CD4-positive, alpha-beta T cell treated with Interleukin-15 for 4 hours (primary cell): ENCODE results near the gene LBH.
"Not testable (repeated sequence)": the region's sequence is repeated elsewhere in the genome, so short reads cannot be mapped to it uniquely, and the experiment has no call there.

ENCODE experiments used
- DNase-seq: peaks from one replicate; pipeline ENCODE4 v3.0.0-alpha.2; 2020; ENCODE audit warnings: low spot score

The LBH gene

DNA sequence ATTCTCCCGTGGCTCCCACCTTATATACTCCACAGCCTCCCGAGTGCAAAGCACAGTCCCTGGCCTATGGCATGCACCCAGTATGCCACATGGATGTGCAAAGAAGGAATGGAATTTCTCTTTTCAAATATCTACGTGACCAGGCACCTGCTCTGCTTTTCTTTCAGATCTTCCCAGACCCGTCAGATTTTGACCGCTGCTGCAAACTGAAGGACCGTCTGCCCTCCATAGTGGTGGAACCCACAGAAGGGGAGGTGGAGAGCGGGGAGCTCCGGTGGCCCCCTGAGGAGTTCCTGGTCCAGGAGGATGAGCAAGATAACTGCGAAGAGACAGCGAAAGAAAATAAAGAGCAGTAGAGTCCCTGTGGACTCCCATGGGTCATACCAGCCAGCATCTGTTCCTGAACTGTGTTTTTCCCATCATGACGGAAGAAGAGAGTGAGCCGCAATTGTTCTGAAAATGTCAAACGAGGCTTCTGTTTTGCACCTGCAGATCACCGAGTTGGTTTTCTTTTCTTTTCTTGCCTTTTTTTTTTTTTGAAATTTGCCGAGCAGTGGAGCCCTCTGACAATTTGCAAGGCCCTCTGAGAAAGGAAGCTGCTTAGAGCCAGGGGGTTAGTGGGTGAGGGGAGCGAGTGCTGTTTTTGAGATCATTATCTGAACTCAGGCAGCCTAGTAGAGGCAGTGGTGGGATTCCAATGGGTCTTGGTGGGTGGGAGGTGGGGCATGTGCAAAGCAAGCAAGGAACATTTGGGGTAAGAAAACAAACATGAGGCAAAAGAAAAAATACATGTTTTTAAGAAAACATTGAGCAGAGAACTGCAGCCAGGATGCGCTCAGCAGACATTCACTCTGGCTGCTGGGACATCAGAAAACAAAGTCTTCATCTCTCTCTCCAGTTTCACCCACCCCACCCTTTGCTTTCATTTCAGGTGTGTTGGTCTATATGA, 26.2 kb downstream of the LBH start:
- no peak for DNase-seq

DNA sequence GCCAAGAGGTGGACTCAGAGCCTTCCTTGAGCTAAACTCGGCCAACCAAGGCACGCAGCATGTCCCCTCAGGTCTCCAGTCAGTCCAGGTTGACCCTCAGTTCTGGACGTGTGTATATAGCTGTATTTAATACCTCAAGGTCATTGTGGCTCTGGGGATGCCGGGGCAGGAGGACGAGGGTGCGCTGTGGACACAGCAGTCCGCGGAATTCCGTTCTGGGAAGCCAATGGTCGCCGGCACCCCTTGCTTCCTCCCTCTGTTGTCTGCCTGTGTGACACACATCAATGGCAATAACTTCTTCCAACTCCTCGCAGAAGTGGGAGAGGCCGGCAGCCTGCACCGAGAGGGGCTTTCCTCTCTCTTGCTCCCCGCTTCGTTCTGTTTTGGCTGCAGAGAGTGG, 27.7 kb downstream of the LBH start:
- no peak for DNase-seq

DNA sequence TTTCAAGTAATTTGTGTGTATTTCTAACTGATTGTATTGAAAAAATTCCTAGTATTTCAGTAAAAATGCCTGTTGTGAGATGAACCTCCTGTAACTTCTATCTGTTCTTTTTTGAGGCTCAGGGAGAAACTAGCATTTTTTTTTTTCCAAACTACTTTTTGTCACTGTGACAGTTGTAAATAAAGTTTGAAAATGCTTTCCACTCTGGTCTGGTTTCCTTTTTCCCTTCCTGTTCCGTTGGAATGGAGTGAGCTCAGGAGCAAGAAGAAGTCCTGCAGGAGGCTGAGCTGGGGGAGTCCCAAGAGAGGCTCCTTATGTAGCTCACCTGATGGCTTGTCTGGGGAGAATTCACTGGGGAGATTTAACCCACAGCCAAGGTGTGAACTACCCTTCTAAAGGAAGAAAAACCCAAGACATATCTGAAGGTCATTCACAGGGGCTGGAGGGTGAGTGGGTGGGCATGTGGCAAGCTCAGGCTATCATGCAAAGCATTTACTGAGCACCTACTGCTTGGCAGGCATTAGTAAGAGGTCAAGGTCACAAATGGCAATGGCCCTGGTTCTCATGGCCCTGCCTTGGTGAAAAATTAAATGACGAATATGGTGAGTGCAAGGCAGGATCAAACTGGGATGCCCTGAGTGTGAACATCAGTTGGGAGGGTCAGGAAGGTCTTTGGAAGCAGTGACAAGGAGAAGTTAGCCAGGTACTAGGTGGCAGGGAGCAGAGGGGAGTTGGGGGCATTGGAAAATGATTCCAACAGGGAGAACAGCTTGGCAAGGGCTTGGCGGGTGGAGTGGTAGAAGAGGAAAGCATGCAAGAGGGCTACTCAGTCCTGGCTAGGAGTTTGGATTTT, 28.7 kb downstream of the LBH start:
- no peak for DNase-seq

DNA sequence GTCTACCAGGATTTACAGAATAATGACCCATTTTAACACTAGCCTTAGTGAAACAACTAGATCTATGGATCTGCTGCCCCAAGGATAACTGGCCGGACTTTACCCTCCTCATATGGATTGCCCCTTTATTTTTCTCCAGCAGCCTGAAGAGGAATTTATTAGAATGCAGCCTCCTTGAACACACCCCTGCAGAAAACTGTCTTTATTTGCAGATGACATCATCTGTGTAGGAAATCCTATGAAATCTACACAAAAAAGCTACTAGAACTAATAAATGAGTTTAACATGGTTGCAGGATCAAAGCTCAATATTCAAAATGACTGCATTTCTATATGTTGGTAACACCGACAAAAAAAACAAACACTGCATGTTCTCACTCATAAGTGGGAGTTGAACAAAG, 29.6 kb downstream of the LBH start:
- DNase-seq: no peak

DNA sequence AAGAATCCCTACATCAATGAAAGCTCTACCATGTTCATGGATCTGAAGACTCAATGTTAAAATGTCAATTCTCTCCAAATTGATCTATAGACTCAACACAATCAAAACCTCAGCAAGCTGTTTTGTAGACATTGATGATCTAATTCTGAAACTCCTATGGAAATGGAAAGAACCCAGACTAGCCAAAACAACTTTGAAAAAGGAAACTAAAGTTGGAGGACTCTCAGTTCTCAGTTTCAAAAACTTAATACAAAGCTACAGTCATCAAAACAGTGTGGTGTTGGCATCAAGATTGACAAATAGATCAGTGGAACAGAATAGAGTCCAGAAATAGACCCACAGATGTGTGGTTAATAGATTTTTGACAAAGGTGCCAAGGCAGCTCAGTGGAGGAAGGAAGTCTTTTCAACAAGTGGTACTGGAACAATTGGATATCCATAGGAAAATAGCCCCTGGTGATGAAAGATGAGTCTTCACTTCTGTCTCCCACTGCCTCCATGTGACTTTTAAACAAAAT, 30.4 kb downstream of the LBH start:
- no peak for DNase-seq

DNA sequence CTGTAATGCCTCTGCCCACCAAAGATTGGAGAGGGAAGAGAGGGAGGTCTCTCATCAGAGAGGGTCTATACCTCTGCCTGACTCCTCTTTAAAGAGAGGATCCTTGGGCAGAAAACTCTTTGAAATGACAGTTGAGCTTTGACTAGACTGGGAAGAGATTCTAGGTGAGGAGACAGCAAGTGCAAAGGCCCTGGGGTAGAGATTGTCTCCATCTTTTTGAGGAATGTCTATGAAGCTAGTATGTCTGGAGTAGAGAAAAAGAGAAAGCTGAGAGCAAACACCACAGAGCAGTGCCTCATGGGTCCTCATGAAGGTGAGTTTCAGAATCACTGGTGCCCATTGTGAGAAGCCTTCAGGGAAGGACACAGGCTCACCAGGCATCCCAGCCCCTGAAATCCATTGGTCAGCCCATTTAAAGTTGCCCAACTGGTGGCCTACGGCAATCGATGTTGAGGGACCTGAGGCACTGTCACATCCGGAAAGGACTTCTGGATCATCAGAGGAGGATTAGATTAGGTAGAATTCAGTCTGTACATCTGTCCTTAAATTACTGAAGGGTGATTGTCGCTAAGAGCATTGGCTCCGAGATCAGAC, 31.5 kb downstream of the LBH start:
- no peak for DNase-seq

DNA sequence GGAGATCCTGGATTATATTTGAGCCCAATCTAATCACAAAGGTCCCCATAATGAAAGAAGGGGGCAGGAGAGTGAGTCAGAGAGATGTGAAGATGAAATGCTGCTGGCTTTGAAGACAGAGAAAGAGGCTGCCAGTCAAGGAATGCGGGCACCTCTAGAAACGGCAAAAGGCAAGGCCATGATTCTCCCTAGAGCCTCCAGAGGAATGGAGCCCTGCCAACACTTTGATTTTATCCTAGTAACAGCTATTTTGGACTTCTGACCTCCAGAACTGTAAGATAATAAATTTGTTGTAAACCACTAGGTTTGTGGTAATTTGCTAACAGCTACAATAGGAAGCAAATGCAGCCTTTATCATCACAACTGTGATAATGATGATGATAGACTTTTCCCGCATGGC, 32.9 kb downstream of the LBH start:
- DNase-seq: no peak

DNA sequence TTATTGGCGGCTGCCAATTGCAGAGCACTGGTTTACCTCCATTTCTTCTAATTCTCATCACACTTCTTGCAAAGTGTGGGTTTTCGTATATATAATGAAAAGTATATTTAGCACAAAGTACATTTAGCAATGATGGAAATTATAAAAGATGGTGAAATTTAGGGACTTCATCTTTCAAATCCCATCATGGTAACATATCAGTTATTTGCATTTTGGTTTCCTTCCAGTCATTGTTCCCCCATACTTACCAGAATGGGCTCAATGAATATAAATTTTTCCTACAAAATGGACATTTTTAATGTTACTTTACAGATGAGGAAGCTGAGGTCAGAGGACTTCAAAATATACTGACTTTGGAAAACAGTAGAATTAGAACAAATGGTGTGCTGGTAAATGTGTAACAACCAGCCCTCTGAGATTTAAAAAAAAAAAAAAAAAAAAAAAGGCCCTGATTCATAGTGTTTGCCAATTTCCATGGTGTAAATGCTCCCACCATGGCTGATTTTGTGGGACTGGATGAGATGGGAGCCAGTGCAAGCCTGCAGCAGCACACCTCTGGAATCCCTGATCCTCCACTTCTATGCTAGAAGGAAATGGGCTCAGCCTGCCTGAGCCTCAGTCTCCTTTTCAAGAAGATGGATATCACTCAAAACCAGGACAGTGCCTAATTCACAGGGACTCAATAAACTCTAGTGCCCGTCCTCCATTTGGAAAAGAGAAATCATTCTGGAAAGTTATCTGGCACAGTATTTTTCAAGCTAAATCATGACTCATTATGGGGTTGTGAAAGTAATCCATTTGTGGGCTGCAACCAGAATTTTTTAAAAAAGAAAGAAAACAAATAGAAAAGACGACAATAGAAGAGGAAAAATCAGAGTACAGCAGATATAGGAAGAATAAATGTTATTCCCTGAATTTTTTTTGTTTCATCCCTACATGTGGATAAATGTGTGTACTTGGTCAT, 34.0 kb downstream of the LBH start:
- no peak for DNase-seq

DNA sequence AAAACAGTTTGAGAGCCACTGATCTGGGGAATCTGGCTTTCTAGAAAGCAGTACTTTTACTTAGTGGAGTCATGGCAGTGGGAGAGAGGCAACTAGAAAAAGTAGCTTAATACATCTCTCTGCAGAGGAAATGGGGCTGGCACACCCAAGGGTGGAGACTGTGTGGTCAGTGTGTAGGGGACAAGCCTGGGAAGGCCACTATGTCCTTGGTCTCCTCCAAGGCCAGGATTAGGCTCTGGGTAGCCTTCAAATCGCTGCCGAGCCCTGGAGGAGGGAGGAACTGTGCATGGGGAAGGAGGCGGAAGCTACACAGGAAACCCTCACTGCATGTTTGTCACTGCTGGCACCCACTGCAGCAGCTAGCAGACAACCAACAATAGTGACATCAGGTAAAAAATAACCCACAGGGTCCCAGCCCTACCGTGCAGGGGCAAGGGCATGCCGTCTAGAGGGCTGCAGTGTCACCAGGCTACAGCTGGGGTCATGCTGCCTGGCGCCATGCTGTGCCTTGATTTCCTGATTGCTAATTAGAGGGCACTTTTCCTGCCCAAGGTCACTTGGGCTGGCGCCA, 34.8 kb downstream of the LBH start:
- peak; percentile 75 for DNase-seq

DNA sequence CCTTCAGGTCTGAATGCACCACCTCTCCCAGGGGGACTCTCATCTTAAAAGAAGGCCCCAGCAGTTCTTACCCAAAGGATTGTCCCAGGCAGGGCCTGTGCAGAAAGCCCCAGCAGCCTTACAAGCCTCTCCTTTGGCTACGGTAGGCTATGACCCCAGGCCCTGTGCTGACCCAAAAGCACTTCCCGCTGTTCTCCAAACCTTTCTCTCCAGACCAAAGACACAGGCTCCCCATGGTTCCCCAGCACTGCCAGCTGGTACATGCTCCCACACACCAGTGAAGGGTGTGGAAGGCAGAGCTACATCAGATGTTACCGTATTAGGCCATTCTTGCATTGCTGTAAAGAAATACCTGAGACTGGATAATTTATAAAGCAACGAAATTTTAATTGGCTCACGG, 35.4 kb downstream of the LBH start:
- DNase-seq: no peak

DNA sequence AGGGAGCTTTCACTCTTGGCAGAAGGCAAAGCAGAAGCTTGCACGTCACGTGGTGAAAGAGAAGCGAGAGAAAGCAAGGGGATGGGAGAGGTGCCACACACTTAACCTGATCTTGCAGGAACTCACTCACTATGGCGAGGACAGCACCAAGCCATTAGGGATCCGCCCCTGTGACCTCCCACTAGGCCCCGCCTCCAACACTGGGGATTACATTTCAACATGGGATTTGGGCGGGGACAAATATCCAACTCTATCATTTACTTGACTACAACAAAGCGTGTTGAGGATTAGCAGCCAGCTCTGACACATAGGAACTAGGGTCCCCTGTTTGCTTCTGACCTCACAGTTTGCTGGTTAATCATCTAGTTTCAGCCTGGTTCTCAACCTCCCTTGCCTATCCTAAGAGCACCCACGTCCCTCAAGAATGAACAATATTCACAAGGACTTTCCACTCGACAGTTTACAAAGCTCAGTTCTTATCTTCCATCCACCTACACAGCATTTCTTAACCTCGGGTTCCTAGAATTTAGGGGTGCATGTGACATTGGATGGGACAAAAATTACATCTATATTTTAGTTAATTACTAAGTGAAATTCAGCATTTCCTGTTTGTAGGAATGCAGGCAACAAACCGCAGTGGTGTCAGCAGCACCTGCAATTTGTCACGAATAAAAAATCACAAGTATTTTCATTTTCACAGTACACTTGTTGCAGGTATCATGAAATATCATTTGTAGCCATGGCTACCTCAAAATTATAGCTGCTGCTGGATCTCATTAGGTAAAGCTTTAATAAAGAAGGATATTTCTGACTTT, 36.0 kb downstream of the LBH start:
- peak; percentile 50 for DNase-seq

DNA sequence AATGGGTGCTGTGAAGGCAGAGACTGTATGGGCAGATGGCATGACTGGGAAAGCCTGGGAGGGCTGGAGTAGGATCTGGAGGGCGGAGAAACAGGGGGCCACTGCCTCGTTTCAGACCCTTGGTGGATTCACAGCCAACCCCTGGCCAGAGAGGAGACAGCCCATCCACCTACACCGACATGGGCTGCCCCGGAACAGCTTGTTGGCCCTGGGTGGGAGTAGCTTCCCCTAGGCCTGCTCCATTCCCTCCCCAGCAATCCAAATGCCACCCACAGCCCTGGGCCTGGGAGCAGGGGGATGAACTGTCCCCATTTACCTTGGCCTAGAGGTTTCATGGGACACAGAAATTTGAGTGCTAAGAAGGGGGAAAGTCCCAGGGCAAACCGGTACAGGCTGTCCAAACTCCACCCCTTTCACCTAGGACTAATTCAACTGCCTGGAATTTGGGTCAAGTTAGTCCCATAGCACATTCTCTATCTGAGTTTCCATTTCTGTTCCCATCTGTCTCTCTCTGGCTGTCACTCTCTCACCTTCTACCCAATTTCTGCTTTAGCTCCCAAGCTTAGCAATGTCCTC, 37.0 kb downstream of the LBH start:
- DNase-seq: no peak

DNA sequence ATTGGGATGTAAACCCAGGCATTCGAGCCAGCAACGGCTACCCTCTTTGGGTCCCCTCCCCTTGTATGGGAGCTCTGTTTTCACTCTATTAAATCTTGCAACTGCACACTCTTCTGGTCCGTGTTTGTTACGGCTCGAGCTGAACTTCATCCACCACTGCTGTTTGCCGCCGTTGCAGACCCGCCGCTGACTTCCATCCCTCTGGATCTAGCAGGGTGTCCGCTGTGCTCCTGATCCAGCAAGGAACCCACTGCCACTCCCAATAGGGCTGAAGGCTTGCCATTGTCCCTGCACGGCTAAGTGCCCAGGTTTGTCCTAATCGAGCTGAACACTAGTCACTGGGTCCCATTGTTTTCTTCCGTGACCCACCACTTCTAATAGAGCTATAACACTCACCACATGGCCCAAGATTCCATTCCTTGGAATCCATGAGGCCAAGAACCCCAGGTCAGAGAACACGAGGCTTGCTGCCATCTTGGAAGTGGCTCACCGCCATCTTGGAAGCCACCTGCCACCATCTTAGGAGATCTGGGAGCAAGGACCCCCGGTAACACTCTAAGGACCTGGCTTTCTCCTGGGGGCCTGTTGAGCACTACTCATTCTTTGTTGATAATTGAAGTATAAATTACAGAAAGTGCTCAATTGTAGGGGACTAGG, 37.9 kb downstream of the LBH start:
- DNase-seq: not testable (repeated sequence)

DNA sequence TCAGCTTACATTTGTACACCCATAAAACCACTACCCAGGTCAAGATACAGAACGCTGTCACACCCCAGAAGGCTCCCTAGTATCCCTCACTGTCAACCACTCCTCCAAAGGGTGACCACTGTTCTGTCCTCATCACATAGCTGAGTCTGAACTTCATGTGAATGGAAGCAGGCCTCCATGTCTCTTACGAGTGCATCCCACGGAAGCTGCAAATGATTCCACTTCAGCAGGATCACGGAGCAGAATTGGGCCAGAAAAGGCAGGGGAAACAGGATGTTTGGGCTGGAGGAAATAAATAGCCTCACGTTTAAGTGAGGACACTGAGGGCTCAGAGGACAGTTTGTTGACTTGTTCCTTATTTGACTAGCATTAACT, 38.4 kb downstream of the LBH start:
- no peak for DNase-seq

DNA sequence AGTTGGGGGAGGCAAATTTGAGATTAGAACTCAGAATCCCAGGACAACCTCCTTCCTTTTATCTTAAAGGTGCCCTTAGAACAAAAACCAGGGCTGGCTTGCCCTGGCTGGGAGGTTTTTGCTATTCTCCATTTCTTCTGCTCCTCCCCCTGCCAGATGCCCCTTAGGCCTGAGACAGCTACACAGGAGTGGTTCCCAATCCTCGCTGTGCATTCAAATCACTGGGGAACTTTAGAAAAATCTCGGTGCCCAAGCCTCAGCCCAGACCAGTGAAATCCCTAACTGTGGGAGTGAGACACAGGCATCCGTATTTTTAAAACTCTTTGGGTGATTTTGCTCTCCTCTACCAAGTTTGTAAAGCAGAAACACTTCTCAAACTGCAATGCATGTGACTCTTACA, 38.8 kb downstream of the LBH start:
- no peak for DNase-seq

DNA sequence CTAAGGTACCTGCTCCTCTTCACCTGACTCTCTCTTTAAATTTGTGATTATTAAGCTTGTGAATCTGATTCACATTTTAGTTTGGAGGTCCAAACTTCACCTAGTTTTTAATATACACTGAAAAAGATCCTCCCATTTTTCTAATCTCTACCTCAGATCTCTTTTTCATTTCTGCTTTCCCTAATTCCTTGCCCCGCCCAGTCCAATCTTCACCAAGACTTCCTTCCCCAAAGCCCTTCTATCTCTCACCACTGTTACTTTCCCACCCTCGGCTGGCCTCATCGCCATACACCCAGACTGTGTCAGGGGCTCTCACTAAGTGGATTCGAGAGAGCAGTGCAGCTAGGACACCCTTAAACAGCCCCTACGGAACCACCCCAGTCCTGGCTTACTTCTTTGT, 40.0 kb downstream of the LBH start:
- DNase-seq: no peak

DNA sequence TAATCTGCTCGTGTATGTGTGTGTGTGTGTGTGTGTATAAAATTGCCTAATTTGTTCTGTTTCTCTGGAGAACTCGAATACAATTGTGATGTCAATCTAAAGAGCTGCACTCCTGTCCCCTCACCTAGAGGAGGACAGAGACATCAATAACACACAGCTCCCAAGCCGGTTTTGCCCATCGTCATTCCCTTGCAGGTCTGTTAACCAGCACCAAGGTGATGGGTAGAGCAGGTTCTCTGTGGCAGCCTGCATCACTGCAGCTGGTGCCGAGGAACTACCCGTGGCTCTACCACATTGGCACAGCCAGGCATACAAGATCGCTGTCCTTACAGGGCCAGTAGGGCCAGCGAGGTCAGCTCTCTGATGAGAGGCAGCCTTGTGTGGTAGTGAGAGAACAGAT, 41.0 kb downstream of the LBH start:
- no peak for DNase-seq

DNA sequence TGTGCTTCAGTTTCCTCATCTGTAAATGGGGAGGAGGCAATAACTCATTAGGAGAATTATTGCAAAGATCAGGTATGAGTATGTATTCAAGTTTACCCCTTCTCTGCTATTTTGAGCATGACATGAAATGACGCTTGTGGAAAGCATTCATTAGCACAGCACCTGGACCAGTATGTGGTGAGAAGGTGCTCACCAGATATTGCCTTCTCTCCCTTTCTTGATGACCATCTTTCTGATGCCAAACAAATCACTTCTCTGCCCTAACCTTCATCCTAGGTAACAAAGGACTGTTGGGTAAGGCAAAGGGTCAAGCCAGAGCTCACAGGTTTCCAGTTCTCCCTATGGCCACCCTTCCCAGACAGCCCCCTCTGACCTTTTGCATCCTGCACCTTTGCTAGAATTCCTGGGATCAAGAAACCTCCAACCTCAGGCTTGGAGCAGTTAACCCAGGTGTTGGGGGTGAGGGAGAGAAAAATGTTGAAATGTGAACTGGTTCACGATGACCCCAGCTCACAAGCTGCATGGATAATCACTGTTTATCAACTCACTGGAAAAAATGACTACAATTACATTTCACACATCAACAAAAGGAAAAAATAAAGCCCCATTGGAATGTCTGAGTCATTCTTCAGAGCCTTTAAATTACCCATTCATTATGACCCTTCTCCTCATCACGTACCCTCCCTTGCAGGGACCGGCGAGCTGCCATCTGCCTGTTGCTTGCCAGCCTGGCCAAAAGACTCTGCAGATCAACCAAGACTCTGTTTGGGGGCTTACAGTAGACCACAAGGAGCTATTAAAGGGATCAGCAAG, 41.6 kb downstream of the LBH start:
- DNase-seq: no peak

DNA sequence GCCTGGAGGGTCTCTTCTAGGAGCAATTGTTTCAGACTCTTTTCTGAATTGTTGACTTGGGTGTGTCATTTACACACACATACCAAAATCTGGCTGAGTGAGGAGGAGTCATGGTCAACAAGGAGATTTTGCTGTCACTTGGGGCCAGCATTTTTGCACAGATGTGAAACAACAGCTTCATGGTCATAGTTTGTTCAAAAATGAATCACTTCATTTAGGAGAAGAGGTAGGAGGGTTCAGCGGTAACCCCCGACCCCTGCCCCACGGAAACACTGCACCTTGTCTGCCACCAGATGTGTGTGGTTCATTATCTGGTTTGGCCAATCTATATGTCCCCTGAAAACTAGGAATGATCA, 42.2 kb downstream of the LBH start:
- no peak for DNase-seq
